ENCODE results near the gene CAT. TPM values are rescaled to one million over a fixed set of nuclear protein-coding genes. Genes with fewer than 3 reads are reported as not detected.
A peak's percentile ranks its signal among the peaks of the same experiment; 100 is the strongest.

Gene CAT
- total RNA-seq, 2 donors from 2014 or later: 83.8 to 108 TPM

GRCh38 chr11:34437224-34438125 is 1.3 kb upstream of the CAT start:
- Histone ChIP-seq H3K27ac (peak overlapping the region in 1 of 2 donors; percentile 96), H3K4me1 (peaks cover 0 to 17% of the 10 kb centered on the region in 2 donors), H3K9me3 (no peaks in the 10 kb centered on the region), H3K27me3 (no peaks in the 10 kb centered on the region), H3K36me3 (no peaks in the 10 kb centered on the region), H3K4me3 (peak overlapping the region in 1 of 2 donors; percentile 94)
- no peak for DNase-seq (ENCODE audit: low spot score)
- no peak for TF ChIP-seq CTCF (IDR thresholded peaks at IDR 0.05)

- no peak for TF ChIP-seq CTCF (IDR thresholded peaks at IDR 0.05)
- peaks cover 0 to 17% of the 10 kb centered on the region in 2 donors for H3K4me1 ChIP-seq
- no peaks in the 10 kb centered on the region for H3K36me3 ChIP-seq
- peak overlapping the region; percentile 90 to 96 for H3K27ac ChIP-seq
- peak overlapping the region; percentile 88 to 94 for H3K4me3 ChIP-seq
- no peak for DNase-seq (ENCODE audit: low spot score)
- H3K9me3 ChIP-seq: no peaks in the 10 kb centered on the region
- no peaks in the 10 kb centered on the region for H3K27me3 ChIP-seq
These were observed 970 bp downstream of the CAT start for GRCh38 chr11:34439610-34440198.

- H3K4me3 ChIP-seq: no peak overlapping the region
- no peak overlapping the region for H3K27ac ChIP-seq
- H3K9me3 ChIP-seq: no peaks in the 10 kb centered on the region
- TF ChIP-seq CTCF (IDR thresholded peaks at IDR 0.05): no peak
- H3K4me1 ChIP-seq: peaks cover 0 to 25% of the 10 kb centered on the region in 2 donors
- H3K36me3 ChIP-seq: no peaks in the 10 kb centered on the region
- H3K27me3 ChIP-seq: no peaks in the 10 kb centered on the region
- DNase-seq (ENCODE audit: low spot score): no peak
These were observed 3.1 kb downstream of the CAT start for GRCh38 chr11:34441814-34442213.

- no peaks in the 10 kb centered on the region for H3K36me3 ChIP-seq
- no peak for TF ChIP-seq CTCF (IDR thresholded peaks at IDR 0.05)
- peaks cover 0 to 26% of the 10 kb centered on the region in 2 donors for H3K4me1 ChIP-seq
- no peak overlapping the region for H3K4me3 ChIP-seq
- H3K27ac ChIP-seq: no peak overlapping the region
- DNase-seq (ENCODE audit: low spot score): no peak
- no peaks in the 10 kb centered on the region for H3K9me3 ChIP-seq
- no peaks in the 10 kb centered on the region for H3K27me3 ChIP-seq
These were observed 4.4 kb downstream of the CAT start for GRCh38 chr11:34443136-34443535.

GRCh38 chr11:34444428-34444827 is 5.7 kb downstream of the CAT start:
- Histone ChIP-seq H3K27ac (no peak overlapping the region), H3K4me3 (no peak overlapping the region), H3K36me3 (peaks cover 2% of the 10 kb centered on the region), H3K4me1 (peaks cover 0 to 22% of the 10 kb centered on the region in 2 donors), H3K27me3 (no peaks in the 10 kb centered on the region), H3K9me3 (no peaks in the 10 kb centered on the region)
- TF ChIP-seq CTCF (IDR thresholded peaks at IDR 0.05): no peak
- DNase-seq (ENCODE audit: low spot score): no peak
